Testis (tissue), 3 donors: ENCODE data around the gene PIM2. TPM values are rescaled to one million over a fixed set of nuclear protein-coding genes. Genes with fewer than 3 reads are reported as not detected.

Experiments used
- DNase-seq: peaks from one replicate; pipeline ENCODE4 v3.0.0-alpha.2; 2019
- H3K27ac ChIP-seq, 2 donors: fragments of 200-600 bp; sonication (generic); one replicate each; pipeline ENCODE4 v1.5.1; 2019
- H3K27me3 ChIP-seq: fragments of 200-600 bp; sonication (generic); one replicate; pipeline ENCODE4 v1.5.1; 2019
- H3K36me3 ChIP-seq: fragments of 200-600 bp; sonication (generic); one replicate; pipeline ENCODE4 v1.5.1; 2017; ENCODE audit warnings: low read depth; ENCODE audit errors: missing control alignments
- H3K4me1 ChIP-seq: fragments of 200-600 bp; sonication (generic); one replicate; pipeline ENCODE4 v1.5.1; 2019
- H3K4me3 ChIP-seq, 2 donors: fragments of 200-600 bp; sonication (generic); one replicate each; pipeline ENCODE4 v1.5.1; 2017 to 2019
- H3K9me3 ChIP-seq: fragments of 200-600 bp; sonication (generic); one replicate; pipeline ENCODE4 v1.5.1; 2017
- CTCF ChIP-seq, 3 experiments: fragments of 450-650 bp in 2 of 3; fragments of 200-600 bp in 1 of 3; sonication (generic) in 1 of 3; IDR thresholded peaks; one replicate each; pipeline ENCODE4 v1.5.1; 2016 to 2019; ENCODE audit warnings: antibody characterized with exemption in 3 of 3, mild to moderate bottlenecking in 2 of 3, moderate library complexity in 1 of 3
- POLR2A ChIP-seq: fragments of 450-650 bp; IDR thresholded peaks from one replicate; pipeline ENCODE4 v1.6.1; 2017; ENCODE audit warnings: antibody characterized with exemption, mild to moderate bottlenecking, moderate library complexity
- WGBS, 2 donors: methylation state at CpG; one replicate each; pipeline ENCODE4 v1.1.5; 2018; 5-methylcytosine and 5-hydroxymethylcytosine counted together
- intact Hi-C: fragments of 100-400 bp; cut with DNase I; formaldehyde crosslinking; loops from one replicate; pipeline ENCODE4 v1.15.1; 2023; ENCODE audit warnings: low total_unique reads
- polyA plus RNA-seq: library from polyadenylated mRNA; stranded (reverse); fragments of 350-450 nt; fragmentation: Illumina TruSeq; extraction: RNeasy Lipid Tissue Mini Kit (QIAGEN cat#74804); gene quantifications from one replicate; pipeline ENCODE4 v1.2.3, GENCODE V29; 2014; ENCODE audit warnings: low read depth, low replicate concordance; ENCODE audit not compliant: insufficient read depth
- total RNA-seq, 2 donors: library from RNA; depleted of rRNA; stranded (reverse); fragments of >200 nt; gene quantifications; one replicate each; pipeline ENCODE4 v1.2.3, GENCODE V29; 2016

PIM2 gene
- total and polyA plus RNA-seq, 3 donors from 2014 or later, result 20.6 to 23.0 (median 21.5) TPM

- TF ChIP-seq POLR2A (no peak), CTCF (IDR thresholded peaks at IDR 0.05) (no peak)
- 67 to 88% methylated on average over 4 to 14 of the region's 17 CpGs for WGBS, 2 donors
- Histone ChIP-seq H3K36me3 (no peaks in the 10 kb centered on the region), H3K27ac (no peak overlapping the region), H3K9me3 (no peaks in the 10 kb centered on the region), H3K27me3 (no peaks in the 10 kb centered on the region), H3K4me3 (no peak overlapping the region), H3K4me1 (no peaks in the 10 kb centered on the region)
- no peak for DNase-seq
- intact Hi-C loops, result no loop called here
Measured at GRCh38 chrX:48909703-48910294, 9.0 kb downstream of the PIM2 start.

DNA sequence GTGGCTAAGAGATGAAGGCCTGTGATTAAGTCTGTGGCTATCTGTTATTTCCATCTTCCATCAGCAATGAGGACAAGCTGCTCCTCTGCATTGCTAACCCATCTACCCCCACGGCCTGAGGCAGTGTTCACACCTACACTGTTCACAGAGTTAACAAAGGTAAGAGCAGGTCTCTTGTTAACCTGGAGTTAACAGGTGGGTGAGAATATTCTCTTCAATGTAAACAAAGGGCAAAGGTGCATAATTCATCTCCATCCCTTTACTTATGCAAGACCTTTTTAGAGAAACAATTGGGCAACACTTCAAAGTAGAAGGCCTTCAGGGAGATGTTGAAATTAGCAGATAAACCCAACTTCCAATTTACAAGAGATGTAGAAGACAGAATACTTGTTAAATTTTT, 10.2 kb downstream of the PIM2 start:
- 69 to 86% methylated on average over 1 of the region's 1 CpG for WGBS, 2 donors
- intact Hi-C loops, result no loop called here
- H3K27me3 ChIP-seq, result no peaks in the 10 kb centered on the region

GRCh38 chrX:48905090-48905790, 13.6 kb downstream of the PIM2 start:
- H3K27me3 ChIP-seq, result no peaks in the 10 kb centered on the region
- no peak for DNase-seq
- H3K27ac ChIP-seq, result no peak overlapping the region
- no peaks in the 10 kb centered on the region for H3K36me3 ChIP-seq
- no peak for TF ChIP-seq CTCF (IDR thresholded peaks at IDR 0.05)
- TF ChIP-seq POLR2A, result no peak
- H3K4me3 ChIP-seq, result no peak overlapping the region
- no peaks in the 10 kb centered on the region for H3K4me1 ChIP-seq
- intact Hi-C loops, result no loop called here
- 90% methylated on average over 11 of the region's 20 CpGs; no CpG with 5 or more reads in 1 of the 2 donors for WGBS, 2 donors
- no peaks in the 10 kb centered on the region for H3K9me3 ChIP-seq

More for the DNA sequence above, 10.2 kb downstream of the PIM2 start:
- no peaks in the 10 kb centered on the region for H3K4me1 ChIP-seq
- H3K27ac ChIP-seq, result no peak overlapping the region
- no peaks in the 10 kb centered on the region for H3K9me3 ChIP-seq
- no peak for DNase-seq
- TF ChIP-seq POLR2A (no peak), CTCF (IDR thresholded peaks at IDR 0.05) (no peak)
- no peaks in the 10 kb centered on the region for H3K36me3 ChIP-seq
- H3K4me3 ChIP-seq, result no peak overlapping the region

DNA sequence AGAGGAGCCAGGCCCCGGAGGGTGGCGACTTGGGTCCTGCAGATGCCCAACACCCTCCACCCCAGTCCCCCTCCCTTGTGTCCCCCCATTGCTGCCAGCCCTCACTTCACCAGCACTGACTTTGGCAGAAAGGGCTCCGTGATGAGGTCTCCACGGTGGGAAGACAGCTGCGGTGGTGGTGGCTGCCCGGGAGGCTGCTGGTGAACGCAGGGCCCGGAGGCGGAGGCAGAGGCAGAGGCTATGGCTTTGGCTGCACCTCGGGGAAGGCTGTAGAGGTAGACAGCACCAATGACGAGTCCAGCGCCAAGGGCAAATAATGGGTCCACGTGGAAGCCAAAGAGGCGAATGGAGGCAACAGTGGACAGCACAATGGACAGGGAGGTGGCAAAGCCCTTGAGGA, 14.2 kb downstream of the PIM2 start:
- H3K9me3 ChIP-seq, result no peaks in the 10 kb centered on the region
- H3K36me3 ChIP-seq, result no peaks in the 10 kb centered on the region
- no peaks in the 10 kb centered on the region for H3K27me3 ChIP-seq
- H3K4me3 ChIP-seq, result no peak overlapping the region
- 89% methylated on average over 14 of the region's 14 CpGs; no CpG with 5 or more reads in 1 of the 2 donors for WGBS, 2 donors
- no peak for DNase-seq
- H3K27ac ChIP-seq, result no peak overlapping the region
- H3K4me1 ChIP-seq, result no peaks in the 10 kb centered on the region
- intact Hi-C loops, result no loop called here
- TF ChIP-seq POLR2A (no peak), CTCF (IDR thresholded peaks at IDR 0.05) (no peak)
